Right atrium auricular region (tissue), 2 donors: ENCODE measurements around the gene FBXW10B. TPM values are rescaled to one million over a fixed set of nuclear protein-coding genes. Genes with fewer than 3 reads are reported as not detected.
"Not testable (repeated sequence)": the region's sequence is repeated elsewhere in the genome, so short reads cannot be mapped to it uniquely, and the experiment has no call there.

ENCODE experiments used
- DNase-seq: peaks from one replicate; pipeline ENCODE4 v3.0.0-alpha.2; 2019; ENCODE audit warnings: low spot score
- H3K27ac ChIP-seq, 2 donors: fragments of 200-600 bp; sonication (generic); 1 replicate in 1 of 2; 2 replicates in 1 of 2; pipeline ENCODE4 v1.5.1; 2016 to 2019
- H3K27me3 ChIP-seq, 2 donors: fragments of 200-600 bp; sonication (generic); one replicate each; pipeline versions ENCODE4 v1.5.1 to v1.6.0; 2017 to 2019
- H3K36me3 ChIP-seq: fragments of 200-600 bp; sonication (generic); one replicate; pipeline ENCODE4 v1.5.1; 2016
- H3K4me1 ChIP-seq, 2 donors: fragments of 200-600 bp; sonication (generic); one replicate each; pipeline versions ENCODE4 v1.5.1 to v1.6.0; 2017 to 2019
- H3K4me3 ChIP-seq, 2 donors: fragments of 200-600 bp; sonication (generic); 1 replicate in 1 of 2; 2 replicates in 1 of 2; pipeline ENCODE4 v1.5.1; 2017 to 2019; ENCODE audit warnings: mild to moderate bottlenecking in 1 of 2, moderate library complexity in 1 of 2
- H3K9me3 ChIP-seq, 2 donors: fragments of 200-600 bp; sonication (generic); one replicate each; pipeline ENCODE4 v1.5.1; 2019
- total RNA-seq, 2 donors: library from RNA; depleted of rRNA; stranded (reverse); fragments of >200 nt; gene quantifications; one replicate each; pipeline ENCODE4 v1.1.0, GENCODE V29; 2016

Gene FBXW10B
- total RNA-seq, 2 donors from 2014 or later, result 0.63 TPM; not detected in 1

DNA sequence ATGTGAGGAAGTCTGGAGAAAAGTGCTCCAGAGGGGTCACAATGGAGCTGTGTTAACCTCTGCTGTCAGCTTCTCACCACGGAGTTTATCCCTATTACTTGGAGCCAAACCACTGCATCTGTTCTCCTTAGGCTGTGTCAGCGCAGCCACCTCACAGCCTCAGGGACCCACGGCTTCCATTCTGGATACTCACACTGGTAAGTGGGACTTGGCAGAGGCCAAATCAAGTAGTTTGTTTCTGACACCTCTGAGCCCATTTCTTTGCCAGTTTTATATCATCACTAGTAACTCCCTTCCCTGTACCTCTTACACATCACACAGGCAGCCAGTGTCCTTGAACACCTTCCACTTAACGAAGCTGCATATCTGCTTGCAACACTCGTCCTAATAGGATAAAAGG is 44.8 kb downstream of the FBXW10B start:
- H3K27me3 ChIP-seq, H3K4me1 ChIP-seq, DNase-seq, H3K36me3 ChIP-seq, H3K4me3 ChIP-seq, H3K9me3 ChIP-seq, H3K27ac ChIP-seq: not testable (repeated sequence)

DNA sequence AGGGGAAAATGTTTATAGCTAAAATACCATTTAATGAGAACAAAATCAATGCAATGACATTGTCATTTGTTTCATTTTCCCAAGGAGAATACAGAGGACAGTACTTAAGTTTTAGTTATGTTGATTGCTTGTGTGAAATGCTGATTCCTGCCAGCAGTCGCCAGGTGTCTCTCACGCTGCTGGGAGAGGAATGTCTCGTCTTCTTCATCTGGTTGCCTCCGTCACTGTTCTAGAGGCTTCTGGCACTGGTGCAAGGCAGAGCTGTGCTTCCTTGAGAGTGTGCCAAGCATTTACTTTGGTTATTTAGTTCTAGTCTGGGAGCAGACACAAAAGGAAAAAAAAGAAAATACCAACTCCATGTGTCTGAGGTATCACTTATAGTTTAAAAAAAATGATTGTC is 45.6 kb downstream of the FBXW10B start:
- not testable (repeated sequence) for H3K27ac ChIP-seq, H3K4me1 ChIP-seq, H3K36me3 ChIP-seq, H3K27me3 ChIP-seq, H3K9me3 ChIP-seq, H3K4me3 ChIP-seq, DNase-seq

Other genes starting within 250 kb of the FBXW10B start
- under 1 TPM in 1 of 2 donors, not detected in 1; 0.94 TPM for gene CDRT4, start 152.1 kb downstream of the FBXW10B start, total RNA-seq
- gene TVP23C, start 56.2 kb downstream of the FBXW10B start, total RNA-seq, result 1 to 10 TPM; 3.3 to 5.3 TPM
- gene TRIM16, start 64.6 kb upstream of the FBXW10B start, total RNA-seq, result 10 to 100 TPM; 17.1 to 33.4 TPM
- gene ZNF286A, start 80.0 kb upstream of the FBXW10B start, total RNA-seq, result 10 to 100 TPM; 20.1 to 26.1 TPM
- gene TBC1D26, start 112.6 kb upstream of the FBXW10B start, total RNA-seq, result not detected